UCSD-AML1 (cell line): Measurements from ENCODE around the gene MID1.
A peak's percentile ranks its signal among the peaks of the same experiment; 100 is the strongest.
"Not testable (repeated sequence)": the region's sequence is repeated elsewhere in the genome, so short reads cannot be mapped to it uniquely, and the experiment has no call there.

ENCODE experiments used
- DNase-seq: peaks from one replicate; lab custom pipeline; 2025; ENCODE audit not compliant: unreplicated experiment; lab: John Stamatoyannopoulos, UW

The MID1 gene

DNA sequence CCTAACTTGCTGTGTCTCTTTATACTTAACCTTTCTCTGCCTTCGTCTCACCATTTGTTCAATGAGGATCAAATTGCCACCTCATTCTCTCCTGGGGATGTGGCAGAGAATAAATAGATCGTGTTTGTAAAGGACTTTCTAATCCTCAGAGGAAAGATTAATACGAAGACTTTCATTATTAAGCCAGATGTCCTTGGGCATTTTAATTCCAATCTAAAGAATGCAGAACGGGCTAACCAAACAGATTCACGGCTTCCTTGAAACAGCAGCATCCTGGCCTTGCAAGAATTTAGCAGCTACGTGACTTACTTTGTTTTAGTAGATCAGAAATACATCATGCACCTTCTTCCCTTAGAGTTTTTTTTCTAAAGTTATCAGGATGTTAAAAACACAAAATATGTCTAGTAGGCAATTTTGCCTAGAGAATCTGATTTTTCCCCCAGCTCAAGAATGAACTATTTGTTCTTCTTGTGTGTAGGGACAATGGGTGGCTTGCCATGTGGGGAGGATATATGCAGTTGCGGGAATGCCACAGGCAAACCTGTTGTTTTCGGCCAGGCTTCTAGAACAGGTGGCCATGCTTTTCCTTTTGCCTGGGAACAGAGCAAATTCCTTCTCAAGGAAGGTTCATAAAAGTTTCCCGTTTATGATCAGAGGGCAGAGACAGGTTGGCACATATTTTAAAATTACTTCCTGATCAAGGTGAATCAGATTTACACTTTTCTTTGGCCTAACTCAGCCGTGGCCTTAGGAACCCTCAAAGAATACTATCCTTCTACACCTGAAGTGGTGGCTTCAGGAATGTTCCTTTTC, 3.0 kb downstream of the MID1 start:
- DNase-seq: no peak

DNA sequence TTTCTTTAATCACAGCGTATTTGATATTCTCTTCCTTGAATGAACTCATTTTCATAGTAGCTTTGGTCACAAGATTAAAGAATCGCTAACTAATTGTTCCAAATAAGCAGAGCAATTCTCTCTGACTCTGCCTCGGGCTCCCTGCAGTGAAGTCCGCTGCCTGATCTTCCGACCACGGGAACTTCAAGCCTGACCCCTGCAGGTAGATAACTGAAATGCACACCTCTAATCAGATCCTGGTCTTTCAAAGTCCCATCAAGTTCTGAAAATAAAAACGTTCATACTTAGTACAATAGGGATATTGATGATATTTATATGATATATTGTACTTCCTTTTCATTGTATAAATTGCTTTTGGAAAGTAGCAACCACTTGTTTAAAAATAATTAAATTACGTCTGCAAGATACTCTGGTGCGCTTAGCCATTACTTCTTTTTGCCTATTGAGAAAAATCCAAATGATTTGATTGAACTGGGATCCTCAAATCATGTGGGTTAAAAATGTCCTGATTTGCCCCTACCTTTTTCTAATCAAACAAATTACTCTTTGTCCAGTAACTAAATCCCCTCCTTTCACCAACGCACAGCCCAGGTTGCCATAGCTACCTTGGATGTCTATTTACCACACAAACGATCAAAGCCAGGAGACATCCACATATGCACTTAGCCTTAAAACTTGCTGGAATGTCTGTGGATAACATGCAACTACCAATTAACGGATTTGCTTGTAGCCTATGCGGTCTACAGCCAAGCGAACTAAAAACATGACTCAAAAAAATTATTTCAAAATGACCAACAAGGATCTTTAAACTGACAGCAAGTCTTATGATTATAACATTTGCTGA, 4.2 kb downstream of the MID1 start:
- DNase-seq: no peak

DNA sequence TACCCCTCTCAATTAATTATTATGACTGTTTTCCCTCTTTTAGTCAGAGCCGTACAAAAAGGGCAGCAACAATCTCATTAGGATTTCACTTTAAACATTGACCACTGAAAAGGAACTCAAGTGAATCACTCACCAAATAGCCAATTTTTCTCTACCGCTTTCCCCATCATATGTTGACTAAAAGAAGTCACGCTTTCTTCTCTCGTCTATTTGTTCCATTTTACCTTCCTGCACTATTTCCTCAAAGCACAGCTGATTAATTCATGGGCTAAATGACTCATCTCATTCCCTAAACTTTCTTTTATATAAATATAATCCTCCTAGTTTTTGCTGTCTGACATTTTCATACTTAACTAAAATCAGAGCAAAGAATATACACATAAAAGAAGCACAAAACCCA, 8.2 kb downstream of the MID1 start:
- DNase-seq: no peak

DNA sequence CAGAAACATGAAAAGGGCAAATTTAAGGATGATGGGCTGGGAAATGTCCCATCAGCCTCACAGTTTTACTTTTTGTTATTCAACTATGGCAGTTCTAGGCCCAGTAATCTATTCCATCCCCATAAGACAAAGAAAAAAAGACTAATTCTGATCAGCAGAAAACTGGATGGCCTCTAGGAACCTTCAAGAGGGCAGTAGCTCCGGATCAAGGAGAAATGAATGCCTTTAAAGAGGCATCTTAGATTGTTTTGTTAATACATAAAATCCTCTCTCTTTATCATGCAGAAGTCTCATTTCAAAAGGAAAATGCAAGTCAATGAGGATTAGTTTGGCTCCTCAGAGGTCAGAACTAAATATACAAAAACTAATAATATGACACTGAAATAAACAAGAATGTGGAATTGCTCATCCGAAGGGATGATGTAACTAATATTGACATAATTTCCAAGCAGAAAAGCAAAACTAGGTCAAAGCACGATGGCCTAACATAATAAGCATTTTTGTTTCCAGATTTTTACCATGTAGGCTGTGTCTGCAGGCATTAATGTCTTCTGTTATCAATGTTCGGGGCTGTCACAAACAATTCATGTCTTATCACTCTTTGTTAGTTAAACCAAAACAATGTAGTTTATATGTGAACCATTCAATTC, 8.8 kb downstream of the MID1 start:
- no peak for DNase-seq

DNA sequence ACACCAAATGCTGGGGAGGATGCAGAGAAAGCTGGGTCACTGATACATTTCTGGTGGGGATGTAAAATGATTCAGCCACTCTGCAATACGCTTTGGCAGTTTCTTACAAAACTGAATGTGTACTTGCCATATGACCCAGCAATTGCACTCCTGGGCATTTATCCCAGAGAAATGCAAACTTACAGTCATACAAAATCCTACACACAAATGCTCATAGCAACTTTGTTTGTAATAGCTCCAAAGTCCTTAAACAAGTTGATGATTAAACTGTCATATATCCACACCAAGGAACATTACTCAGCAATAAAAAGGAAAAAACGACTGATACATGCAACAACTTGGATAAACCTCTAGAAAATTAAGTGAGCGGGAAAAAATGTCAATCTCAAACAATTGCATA, 12.3 kb downstream of the MID1 start:
- no peak for DNase-seq

DNA sequence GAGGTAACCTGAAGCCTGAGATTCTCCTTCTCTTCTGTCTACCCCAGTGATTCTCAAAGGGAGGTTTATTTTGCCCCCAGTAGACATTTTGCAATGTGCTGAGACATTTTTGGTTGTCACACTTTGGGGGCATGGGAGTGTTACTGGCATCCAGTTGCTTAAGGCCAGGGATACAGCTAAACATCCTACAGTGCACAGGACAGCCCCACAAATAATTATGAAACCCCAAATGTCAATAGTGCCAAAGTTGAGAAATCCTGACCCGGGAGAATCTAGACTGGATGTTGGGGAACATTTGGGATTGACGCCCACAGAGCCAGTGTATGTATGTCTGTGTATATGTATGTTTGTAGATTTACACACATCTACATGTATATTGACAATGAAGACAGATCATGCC, 13.2 kb downstream of the MID1 start:
- DNase-seq: no peak

DNA sequence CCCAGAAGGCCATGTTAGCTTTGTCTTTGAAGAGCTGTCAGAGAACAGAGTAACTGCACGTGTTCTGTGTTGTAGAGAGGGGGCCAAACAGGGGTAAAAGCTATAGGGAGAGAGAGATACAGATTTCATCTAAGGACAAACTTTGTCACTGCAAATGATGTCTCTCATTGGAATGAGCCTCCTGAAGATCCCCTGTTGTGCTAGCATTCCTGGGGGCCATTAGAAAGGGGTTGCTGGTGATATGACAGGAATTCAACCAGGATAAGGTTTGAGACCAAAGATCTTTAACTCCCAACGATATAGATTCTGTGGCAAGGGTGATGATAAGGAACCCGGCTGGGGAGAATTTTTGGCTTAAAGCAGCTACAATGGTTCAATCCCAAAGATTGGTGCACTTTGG, 16.8 kb downstream of the MID1 start:
- DNase-seq: no peak

DNA sequence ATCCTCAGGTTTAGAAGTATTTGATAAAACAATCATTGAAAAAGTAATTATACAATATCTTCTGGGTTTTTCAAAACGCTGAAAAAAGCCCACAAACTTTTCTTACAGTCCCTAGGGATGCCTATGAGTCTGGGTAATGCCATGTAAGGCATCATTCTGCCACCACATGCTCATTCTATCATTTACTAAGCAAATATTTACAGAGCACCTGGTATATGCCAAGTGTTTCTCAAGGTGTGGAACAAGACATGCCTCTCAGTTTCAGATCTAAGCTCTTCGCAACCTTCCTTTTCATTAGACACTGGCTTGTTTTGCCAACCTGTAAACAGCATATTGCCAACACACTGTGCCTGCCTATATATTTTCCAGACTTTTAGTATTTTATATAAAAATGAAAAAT, 17.7 kb downstream of the MID1 start:
- DNase-seq: no peak

DNA sequence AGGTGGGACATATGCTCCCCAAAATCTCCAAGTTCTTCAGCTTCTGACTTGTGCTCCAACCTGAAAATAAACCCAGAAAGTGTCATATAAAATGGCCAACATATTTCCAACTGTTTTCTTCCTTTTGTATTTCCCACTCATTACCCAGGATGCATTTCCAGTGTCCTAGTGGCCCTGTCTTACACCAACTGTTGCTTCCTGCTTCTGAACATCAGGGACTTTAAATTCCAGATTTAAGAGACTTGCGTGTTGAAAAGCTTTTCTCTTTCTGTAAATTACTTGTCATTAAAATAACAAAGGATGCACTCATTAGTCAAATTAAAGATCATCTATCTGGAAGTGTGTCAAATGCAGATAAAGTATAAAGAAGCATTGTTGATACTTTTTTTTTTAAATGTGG, 19.9 kb downstream of the MID1 start:
- no peak for DNase-seq

DNA sequence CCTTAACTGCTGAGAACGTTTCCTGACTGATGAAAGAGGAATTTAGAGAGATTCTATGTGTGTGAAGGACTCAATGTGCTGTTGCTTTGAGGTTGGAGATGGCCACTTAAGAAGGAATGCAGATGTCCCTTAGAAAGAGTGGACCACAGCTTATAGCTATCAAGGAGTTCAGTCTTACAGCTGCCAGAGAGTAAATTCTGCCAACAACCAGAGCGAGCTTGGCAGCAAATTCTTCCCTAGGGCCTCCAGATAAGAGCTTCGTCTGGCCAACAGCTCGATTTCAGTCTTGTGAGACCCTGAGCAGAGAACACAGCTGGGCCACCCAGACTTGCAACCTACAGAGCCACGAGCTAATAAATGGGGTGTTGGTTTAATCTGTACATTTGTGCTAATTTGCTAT, 21.8 kb downstream of the MID1 start:
- no peak for DNase-seq

DNA sequence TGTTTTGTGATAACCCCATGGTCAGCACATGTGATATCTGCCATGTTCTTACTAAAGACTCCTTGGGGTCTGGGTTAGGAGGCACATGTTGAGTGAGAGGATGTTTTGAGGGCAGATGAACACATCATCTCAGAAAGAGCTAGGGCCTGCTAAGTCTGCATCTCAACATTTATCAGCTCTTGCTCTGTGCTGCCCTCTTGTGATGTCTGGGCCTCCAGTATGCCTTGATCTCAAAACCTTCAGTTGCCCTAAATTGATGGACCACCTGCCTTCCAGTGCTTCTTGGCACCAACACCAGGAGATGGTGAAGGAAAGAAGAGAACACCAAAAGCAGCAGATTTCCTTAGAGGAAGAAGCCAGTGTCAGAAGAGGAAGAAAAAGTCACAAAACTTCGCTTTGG, 22.5 kb downstream of the MID1 start:
- DNase-seq: peak; percentile 7

DNA sequence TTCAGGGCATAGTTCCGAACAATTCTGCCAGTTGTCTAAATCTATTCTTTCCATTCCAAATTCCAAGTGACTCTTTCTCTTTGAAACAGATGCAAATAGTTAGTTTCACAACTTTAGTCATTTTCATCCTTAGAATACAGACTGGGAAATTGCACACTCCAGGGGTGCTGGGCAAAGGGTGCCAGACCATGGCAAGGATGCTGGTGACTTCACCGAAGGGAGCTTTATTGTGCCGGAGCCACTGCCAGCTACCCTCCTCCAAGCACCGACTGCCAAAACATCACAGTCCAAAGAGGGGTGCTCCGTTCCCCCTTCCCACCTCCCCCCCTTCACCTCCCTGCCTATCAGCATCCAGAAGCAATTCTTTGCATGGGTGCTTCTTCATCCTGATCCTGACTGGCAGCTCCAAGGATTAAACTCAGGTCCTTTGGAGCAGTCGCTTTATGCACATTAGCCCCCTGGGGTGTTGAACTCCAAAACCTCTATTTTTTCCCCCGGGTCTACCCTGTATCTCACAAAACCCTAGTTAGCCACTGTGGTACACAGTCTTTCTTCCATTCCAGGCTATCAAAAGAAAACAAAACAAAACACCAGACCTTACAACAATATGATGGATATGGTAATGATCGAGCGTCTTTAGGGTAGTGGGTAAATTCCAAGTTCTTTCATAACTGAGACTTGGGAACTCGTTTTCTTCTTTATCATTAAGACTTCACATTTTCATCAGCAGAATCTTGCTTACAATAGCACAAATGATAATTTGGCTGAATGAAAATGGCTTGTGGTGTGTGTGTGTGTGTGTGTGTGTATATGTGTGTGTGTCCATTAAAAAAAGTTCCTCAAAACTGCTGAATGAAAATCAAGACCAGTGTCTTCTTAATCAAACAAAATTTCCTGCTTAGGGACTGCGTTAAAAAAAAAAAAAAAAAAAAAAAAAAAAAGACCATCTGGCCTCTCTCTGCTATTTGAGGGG, 28.7 kb downstream of the MID1 start:
- no peak for DNase-seq

DNA sequence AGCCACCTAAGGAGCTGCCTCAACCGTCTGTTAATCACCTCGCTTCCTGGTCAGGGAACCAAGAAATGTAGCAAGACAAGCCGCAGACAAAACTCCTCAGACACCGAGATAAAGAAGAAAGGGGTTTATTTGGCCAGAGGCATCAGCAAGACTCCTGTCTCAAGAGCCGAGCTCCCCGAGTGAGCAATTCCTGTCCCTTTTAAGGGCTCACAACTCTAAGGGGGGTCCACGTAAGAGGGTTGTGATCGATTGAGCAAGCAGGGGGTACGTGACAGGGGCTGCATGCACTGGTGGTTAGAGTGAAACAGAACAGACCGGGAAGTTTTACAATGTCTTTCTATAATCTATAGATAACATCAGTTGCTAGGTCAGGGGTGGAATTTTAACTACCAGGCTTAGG, 30.6 kb downstream of the MID1 start:
- DNase-seq: not testable (repeated sequence)

DNA sequence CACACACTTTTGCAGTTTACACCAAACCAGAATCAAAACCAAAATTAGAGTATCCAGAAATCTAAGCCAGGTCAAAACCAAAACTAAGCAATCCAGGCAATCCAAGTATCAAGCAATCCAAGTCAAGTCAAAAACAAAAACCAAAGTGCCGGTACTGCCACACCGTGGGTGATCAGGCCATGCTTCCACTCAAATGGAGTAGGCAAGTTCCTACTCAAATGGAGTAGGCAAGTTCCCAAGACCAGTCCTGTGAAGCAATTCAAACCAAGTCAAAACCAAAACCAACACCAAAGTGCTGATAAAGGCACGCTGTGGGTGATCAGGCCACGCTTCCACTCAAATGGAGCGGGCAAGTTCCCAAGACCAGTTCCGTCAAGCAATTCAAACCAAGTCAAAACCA, 31.3 kb downstream of the MID1 start:
- DNase-seq: no peak

DNA sequence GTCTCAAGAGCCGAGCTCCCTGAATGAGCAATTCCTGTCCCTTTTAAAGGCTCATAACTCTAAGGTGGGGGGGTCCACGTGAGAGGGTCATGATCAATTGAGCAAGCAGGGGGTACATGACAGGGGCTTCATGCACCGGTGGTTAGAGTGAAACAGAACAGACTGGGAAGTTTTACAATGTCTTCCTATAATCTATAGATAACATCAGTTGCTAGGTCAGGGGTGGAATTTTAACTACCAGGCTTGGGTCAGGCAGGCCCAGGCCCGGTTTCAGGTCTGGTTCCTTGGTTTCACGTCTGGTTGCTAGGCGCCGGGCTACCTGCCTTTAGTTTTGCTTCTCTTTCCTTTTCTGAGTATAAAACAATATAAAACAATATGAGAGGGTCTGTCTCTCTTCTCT, 35.5 kb downstream of the MID1 start:
- not testable (repeated sequence) for DNase-seq

DNA sequence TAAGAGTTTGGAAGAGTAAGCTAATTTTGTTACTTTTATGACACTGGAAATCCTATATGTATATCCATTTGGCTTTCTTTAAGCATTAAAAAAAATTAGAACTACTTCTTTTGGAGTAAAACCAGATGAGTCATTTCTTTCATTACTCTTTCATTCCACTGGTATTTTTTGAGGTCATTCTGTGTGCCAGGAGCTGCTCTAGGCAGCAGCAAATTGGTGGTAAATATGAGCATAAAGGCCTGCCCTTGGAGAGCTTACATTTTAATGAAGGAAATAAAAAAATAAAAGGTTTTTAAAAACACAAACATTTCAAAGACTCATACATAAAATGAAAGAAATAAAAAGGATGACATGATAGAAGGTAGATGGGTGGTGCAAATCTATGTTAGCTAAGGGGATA, 37.4 kb downstream of the MID1 start:
- DNase-seq: no peak

DNA sequence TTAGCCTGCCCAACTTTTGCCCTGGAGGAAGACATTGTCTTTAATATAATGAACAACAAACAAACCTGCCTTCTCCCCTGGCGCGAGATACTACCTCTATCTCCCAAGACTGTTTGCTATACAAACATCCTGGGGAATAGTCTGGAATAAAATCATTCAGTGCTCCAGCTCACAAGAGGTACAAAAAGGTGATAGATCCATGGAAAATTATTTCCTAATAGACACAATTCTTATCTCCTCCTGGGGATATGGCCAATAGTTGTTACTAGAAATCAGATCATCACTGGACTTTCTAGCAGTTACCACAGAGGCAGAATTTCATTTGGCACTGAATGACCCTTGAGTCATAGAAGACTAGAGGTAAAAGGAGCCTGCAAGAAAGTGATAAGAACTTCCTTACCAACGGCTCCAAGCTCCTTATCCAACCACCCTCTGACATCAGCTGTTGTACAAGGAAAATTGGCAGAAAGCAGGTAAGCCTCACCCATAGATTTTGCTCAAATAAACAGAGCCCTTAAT, 38.1 kb downstream of the MID1 start:
- DNase-seq: no peak

DNA sequence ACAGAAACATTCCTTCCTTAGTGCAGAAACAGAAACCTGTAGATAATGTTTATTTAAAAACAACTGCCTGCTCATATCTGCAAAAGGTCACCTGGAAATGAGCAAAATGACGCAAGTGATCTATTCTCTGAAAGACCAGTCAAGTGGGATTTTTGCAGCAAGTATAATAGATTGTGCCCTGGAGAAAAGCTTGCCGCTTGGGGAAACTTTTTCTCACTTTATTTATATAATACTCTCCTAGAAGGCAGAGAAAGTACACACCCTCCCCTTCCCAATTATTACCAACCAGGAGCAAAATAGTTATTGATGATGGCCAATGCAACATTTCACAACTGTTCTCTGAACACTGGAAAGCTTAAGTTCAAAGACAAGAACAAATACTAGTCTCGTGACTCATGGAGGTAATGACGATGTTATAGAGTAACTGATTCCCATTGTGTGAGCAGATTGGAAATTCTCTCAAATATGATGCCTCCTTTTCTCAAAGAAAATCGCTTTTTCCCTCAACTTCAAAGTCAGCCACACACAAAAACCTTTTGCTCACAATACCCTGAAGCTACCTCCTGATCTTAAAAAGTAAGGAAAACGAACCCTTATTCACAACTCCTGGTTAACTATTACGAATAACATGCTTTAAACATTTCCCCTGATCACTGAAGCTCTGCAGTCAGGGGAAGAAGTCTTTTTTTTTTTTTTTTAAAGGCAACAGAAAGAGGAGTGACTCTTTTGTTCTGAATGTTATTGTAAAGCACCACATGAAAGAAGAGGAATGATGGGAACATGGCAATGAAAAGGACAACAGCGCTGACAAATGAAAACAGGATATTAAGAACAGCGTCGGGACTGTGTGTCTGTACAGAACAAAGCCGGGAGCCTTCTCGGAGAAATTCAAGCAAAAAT, 41.0 kb downstream of the MID1 start:
- DNase-seq: no peak

DNA sequence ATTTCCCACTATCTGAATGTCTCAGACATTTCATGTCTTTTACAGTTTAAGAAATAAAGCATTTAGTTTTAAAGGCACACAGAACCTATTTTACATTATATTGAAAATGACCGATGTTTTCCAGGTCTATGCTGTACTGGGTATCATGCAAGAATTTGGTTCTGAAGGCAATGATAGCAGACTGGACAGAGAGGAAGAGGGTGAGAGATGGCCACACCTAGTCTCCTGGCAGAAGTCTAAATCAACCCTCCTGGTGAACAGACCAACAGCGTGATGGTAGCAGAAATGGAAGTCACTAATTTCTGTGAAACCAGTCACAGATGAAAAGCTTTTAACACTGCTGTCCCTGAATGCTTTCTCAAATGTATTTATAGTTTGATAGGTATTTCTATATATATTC, 41.9 kb downstream of the MID1 start:
- no peak for DNase-seq

DNA sequence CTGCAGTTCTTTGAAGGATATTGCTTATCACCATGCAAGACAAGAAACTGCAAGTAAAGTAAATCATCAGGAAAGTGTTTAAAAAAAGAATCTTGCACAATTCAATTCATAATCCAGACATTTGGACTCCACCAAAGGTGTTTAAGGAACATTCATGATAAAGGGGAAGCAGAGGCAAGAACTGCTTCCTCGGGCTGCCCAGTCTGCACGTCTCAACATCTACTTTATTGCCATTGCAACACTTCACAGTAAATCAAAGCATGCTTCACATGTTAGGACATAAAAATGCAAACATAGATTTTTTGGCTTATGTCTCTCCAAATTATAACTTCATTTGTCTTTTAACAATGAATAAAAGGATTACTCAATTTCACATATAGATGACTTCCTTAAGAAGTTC, 42.5 kb downstream of the MID1 start:
- DNase-seq: no peak
